HG03520 (cell line): ENCODE data around the gene MYH15.

Source experiments
- ATAC-seq: cut with Tn5 transposase; IDR thresholded peaks from one replicate; pipeline ENCODE4 v1.9.1; 2021; ENCODE audit warnings: mild to moderate bottlenecking, moderate library complexity; ENCODE audit not compliant: unreplicated experiment

MYH15 gene

DNA sequence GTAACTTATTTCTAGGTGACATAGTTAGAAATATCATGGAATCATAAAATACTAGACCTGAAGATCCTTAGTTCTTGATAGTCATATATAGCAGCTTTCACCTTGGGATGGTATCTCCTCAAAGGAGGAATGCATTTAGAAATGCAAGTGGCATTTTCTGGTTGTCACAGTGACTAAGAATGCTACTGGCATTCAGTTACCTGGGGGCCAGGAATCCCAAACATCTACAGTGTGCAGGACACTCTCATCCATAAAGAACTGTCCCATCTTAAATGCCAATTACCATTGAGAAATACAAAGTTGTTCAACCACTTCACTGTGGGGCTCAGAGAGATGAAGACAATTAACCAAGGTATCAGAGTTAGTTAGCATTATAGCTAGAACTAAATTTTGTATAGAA lies 36.7 kb downstream of the MYH15 start:
- no peak for ATAC-seq

DNA sequence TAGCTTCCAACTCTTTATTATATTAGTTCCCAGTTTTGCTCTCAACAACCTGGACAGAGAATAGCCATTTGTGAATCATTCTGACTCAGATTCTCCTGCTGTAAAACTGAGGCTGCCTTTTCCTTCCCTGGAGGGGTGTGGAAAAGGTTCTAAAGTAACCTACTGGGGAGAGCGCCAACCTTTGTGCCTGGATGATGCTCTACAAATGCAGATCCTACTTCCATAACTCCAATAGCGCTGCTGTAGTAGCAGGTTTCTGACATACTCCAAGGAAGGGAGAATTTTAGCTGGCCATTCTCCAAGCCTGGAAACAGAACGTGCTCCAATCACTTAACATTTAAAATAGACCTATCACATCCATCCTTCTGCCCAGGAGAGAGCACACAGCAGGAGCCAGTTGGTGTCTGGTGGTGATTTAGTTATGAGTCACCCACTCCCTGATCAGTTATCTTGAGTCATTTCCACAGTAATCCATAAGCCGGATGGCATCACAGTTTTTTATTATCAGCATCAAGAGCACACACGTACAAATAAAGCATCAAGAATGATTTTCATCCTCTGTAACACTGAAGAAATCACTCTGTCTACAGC lies 38.3 kb downstream of the MYH15 start:
- no peak for ATAC-seq

DNA sequence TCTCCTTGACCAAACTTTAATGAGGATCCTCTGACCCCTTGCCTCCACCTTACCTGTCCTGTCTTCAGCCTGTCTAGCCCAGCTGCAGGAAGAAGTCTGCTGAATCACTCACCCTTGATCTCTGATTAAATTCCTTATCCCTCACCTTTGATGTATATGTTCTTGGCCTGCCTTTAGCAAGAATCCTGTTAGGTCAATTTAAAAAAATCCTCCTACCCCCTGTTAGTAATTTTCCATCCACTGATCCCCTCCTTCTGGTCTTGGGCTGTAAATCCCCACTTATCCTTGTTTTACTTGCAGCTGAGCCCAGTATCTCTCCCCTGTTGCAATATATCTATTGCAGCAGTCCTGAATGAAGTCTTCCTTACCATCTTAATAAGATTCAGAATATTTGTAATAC lies 39.0 kb downstream of the MYH15 start:
- ATAC-seq = no peak

DNA sequence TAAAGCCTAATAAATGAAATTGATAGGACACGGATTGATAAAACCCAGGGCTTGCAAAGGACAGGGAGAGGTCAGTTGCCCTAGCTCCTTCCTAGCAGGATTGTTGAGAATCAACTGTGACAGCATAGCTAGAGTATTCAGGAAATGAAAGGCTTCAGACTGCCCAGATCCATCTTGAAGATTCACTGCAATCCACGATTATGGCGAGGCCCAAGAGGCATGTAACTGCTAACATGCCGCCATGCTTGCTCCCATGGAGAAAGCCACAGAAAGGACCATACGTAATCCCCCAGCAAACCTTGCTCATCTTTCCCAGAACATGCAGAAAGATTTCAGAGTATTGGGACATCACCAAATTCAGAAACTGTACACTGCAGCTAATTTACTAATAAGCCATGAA lies 41.3 kb downstream of the MYH15 start:
- ATAC-seq = no peak

DNA sequence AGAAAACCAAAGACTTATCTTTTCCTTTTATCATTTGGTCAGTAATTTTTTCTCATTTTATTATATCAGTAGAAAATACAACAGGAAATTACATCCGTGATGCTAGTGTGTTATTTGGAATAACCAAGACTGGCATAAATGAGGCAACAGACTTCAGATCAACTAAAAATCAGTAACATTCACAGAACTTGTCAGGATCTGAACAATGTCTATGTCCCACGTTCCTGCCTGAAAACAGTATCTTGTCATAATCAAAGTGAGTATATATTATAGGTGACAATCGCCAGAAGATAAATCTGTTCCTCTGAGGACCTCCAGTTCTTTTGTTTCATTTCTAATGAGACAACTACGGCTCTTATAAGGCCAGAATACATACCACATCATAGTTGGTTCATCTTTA lies 41.8 kb downstream of the MYH15 start:
- ATAC-seq = no peak

DNA sequence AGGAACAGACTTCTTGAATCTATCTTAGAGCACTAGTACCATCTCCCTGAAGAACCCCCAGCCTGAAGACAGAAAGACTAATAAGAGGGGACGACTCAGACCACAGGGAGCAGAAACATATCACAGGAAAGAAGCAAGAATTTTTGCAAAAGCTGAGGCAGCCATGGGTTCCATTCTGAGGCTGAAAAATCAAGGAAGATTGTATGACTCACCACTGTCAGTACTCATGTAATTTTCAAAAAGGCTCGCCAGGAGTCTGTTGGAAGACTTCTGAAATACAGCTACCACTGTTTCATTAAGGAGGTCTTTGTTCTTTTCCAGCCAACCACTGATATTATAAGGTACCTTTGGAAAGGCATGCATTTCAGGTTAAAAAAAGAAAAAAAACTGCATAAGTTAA lies 47.5 kb downstream of the MYH15 start:
- no peak for ATAC-seq

DNA sequence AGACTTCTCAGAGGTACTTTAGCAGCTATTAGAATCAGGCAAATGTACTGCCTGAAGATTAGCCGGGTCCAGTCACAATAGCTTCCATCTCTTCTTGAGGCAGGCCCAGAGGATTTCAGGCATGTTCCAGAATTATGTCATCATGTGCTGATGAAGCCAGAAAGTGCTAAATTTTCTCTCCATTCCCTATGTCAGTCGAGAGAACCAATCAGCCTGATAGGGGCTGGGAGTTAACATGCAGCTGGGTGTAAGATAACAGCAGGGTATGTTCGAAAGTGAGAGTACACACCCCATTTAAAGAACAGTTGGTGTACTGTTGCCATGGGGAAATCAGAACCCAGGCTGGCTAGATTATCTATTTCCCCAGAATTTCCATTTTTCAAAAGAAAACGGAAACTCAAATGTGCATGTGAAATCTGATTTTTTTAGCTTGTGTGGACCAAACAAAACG lies 48.7 kb downstream of the MYH15 start:
- ATAC-seq = no peak

DNA sequence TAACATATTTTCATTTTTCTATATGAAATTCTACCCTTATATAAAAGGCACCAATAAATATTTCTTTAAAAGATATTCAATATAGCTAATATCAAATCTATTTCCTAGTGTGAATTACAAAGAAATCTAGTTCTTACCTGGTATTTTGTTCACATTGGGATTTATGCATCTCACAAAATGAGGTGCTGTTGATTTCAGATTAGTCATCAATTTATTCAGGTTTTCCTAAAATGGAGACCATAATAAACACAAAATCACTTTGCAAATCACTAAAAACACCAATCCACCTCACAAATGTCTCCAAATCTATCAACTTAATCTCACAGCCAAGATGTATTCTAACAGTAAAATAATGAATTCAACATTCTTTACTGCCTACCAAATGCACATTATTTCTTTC lies 51.2 kb downstream of the MYH15 start:
- no peak for ATAC-seq

DNA sequence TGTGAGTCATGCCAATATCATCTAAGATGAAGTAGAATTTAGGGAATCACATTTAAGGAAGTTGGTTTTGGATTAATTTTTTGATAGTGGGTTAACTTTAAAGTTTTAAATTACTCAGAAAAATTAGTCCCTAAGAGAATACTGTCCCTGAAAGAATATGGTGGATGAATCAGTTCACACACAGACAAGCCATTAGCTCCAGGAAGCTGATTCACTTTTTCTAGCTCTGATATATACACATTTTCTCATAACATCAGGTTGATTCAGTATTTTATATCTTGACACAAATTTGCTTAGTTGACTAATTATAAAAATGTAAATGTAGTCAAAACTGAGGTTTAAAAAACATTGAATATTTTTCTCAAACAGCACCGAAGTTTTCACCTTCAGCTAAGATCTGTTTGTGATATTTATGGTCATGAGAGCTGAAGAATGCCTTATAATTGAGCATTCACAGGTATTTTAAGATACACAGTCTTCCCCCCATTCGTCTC lies 55.1 kb downstream of the MYH15 start:
- ATAC-seq = no peak

DNA sequence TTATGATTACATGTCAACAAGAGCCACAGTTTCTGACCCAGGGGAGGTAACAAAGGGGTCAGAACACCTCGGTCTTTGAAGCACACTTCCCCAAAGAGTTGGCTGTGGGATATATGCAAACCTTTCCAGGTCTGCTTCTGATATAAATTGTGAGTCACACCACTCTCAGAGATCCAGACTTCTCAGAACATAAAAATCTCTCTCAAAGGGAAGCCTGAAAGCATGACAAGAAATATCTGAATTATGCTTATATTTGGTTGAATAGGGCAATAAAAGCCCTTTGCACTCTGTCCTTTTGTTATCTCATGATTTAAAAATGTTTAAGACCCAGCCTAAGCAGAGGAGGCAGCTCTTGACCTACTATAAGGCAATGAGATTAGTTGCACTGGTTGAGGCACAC lies 56.8 kb downstream of the MYH15 start:
- ATAC-seq = no peak

DNA sequence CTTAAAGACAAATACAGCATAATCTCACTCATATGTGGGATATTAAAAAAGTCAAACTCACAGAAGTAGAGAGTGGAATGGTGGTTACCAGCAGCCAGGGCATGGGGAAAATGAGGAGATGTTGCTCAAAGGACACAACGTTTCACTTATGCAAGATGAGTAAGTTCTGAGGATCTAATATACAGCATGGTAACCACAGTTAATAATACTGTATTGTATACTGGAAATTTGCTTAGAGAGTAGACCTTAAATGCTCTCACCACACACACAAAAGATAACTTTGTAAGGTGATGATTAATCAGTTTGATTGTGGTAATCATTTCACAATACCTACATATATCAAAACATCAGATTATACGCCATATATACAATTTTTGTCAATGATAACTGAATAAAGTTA lies 60.0 kb downstream of the MYH15 start:
- no peak for ATAC-seq

DNA sequence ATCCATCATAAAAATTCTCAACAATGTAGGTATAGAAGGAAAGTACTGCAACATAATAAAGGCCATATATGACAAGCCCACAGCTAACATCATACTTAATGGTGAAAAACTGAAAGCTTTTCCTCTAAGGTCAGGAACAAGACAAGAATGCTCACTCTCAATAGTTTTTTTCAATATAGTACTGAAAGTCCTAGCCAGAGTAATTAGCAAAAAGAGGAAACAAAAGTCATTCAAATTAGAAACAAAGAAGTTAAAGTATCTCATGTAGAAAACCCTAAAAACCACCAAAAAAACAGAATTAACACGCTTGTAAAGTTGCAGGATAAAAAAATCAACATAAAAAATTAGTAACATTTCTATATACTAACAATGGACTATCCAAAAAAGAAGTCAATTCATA lies 61.8 kb downstream of the MYH15 start:
- ATAC-seq = peak; percentile 64

DNA sequence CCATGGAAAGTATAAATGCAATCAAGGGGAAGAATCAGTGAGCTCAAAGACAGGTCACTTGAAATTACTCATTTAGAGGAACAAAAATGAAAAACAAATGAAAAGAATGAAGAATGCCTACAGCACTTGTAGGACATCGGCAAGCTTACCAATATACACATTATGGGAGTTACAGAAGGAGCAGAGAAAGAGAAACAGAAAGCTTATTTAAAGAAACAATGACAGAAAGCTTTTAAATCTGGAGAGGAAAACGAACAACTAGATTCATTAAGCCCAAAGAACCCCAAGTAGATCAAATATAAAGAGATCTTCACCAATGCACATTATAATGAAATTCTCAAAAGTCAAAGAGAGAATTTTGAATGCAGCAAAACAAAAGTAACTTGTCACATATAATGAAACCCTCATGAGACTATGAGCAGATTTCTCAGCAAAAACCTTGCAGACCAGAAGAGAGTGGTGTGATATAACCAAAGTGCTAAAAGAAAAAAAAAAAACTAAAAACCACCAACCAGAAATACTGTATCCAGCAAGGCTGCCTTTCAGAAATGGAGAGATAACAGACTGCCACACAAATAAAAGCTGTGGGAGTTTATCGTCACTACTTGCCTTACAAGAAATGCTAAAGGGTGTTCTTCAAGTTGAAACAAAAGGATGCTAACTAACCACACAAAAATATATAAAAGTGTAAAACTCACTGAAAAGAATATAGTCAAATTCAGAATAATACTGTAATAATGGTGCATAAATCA lies 63.1 kb downstream of the MYH15 start:
- ATAC-seq = no peak

DNA sequence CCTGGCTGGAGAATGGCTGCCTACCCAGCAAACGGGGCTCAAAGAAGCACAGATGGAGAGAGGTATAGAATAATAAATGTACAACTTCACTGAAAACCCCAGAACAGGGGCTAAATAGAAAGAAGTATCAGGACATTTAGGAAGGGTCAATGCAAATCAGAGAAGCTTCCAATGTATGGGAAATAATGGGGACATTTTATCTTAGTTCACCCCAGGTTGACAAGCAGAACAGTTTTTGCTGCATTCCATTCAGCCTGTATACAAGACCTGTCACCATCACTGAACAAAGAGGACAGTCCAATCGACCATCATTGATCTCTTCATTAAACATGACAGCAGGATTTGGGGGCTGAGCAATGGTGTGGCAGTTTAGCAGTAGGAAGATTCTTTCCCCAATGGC lies 68.1 kb downstream of the MYH15 start:
- ATAC-seq = no peak

DNA sequence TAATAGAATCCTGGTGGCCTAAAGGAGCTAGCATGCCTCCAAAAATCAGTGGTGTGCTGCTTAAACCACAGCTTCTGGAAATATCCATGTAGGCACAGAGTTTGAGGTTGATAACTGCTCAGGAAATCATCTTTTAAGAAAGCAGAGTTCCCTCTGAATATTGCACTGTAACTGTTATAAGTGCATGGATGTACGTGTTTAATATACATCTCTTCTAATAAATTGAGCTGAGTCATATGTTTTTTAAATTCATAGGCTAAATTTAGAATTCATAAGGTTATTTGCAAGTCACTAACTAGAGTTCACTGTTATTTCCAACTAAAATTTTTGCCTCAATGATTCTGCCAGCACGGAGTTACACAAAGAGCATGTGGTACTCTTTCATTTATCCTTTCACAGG lies 68.9 kb downstream of the MYH15 start:
- ATAC-seq = no peak

DNA sequence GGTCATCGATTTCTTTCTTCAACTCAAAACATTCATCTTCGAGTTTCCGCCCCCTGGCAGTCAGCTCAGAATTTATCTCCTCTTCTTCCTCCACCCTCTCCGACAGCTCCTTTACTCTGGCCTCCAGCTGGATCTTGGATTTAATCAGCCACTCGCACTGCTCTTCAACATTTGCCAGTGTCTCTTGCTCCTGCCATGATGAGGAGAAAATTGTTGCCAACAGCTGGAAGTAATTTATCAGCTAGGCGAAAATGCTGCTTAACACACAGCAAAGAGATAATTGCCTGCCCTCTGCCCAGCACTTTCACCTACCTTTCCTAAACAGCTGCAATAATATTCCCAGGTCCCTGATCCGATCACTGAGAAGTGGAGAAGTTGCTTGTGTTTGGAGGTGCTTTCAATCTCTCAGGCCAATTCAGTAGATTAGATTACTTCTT lies 69.3 kb downstream of the MYH15 start:
- no peak for ATAC-seq

DNA sequence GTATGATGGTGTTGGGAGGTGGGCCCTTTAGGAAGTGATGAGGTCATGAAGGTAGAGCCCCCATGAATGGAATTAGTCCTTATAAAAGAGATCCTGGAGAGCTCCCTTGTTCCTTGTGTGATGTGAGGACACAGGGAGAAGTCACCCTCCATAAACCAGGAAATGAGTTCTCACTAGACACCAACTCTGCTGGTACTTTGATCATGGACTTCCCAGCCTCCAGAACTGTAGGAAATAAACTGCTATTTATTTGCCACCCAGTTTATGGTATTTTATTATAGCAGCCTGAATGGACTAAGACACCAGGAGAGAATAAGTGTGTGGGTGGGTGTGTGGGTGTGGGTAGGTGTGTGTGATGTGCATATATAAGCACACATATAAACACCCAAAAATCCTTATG lies 71.9 kb downstream of the MYH15 start:
- ATAC-seq = no peak

DNA sequence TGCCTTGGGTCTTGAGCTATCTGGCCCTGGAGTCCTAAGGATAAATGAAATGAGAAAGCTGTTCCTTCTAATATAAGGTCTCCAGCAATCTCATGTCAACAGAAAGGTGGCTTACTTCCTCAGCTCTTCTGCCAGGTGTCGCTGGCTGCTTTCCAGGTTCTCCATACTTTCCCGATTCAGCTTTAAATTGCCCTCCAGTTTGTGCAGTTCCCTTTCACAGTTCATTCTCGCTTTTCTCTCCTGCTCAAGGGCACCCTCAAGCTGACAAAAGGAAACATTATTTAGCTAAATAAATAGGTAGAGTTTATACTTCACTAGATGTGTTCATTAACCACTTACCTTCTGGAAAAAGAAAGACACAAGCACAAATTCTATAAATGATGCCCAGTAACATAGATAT lies 73.0 kb downstream of the MYH15 start:
- ATAC-seq = no peak

DNA sequence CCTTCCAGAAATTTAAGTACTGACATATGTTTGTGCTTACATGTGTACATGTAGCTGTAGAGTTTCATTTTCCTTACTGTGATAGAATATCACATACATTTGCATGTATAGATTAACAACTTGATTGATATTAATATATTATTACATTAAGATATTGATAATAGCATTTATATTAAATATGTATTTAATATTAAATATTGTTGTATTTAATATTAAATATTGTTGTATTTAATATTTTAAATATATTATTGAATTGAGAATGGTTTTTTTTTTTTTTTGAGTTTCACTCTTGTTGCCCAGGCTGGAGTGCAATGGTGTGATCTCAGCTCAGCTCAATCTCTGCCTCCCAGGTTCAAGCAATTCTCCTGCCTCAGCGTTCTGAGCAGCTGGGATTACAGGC lies 76.5 kb downstream of the MYH15 start:
- no peak for ATAC-seq

DNA sequence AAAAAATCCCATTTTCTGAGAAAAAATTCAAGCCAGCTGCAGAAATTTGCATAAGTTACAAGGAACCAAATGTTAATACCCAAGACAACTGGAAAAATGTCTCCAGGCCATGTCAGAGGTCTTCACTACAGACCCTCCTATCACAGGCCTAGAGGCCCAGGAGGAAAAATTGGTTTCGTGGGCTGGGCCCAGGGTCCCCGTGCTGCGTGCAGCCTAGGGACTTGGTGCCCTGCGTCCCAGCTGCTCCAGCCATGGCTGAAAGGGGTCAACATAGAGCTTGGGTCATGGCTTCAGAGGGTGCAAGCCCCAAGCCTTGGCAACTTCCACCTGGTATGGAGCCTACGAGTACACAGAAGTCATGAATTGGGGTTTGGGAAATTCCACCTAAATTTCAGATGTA lies 78.0 kb downstream of the MYH15 start:
- ATAC-seq = no peak

DNA sequence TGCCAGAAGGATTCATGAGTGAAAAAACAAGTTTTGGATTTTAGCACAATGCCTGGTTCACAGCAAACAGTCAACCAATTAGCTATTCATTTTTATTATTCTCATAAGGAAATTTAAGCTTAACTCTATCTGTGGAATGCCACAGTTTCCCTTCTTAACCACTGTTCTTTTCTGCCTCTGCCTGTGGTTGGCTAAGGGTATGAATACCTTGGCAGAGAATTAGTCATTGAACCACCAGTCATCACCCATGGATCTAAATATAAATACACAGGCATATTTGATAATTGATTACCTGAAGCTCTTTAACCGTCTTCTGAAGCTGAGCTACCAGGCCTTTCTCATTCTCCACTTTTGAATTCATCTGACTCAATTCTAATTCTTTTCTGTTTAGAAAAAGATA lies 79.9 kb downstream of the MYH15 start:
- no peak for ATAC-seq

DNA sequence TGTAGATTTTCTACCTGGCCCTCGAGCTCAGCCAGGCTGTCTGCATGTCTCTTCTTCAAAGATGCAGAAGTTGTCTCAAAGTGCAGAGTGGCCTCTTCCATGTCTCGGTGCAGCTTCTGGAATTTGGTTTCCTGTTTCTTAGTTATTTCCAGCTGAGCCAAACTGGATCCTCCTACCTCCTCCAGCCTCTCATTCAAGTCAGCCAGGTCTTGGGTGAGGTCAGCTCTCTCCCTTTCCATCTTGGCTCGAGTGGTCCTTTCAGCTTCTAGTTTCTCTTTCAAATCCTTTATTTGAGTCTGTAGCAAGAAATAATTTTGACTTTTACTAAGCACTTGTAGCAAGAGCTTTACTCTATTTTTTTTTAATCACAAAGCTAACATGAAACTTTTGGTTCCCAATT lies 81.8 kb downstream of the MYH15 start:
- no peak for ATAC-seq

DNA sequence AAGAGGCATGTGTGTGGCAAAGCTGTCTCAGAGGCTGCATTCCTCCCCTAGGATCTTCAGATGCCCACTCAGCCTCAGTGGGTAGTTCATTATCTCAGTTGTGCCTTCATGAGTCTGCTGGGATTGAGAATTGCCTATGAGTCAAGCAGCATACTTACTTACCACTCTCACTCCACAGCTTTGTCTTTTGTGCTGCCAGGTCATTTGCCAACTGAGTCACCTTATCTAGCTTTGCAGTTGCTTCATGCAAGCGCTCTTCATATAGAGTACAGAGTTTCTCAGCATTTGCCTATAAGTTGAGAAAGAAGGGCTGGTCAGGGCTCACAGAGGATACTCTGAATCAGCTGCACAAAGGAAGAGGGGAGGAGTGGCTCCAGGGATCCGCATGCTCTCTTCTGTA lies 89.5 kb downstream of the MYH15 start:
- no peak for ATAC-seq
